Measurements from ENCODE around the gene TBPL1.
"Not testable (repeated sequence)": the region's sequence is repeated elsewhere in the genome, so short reads cannot be mapped to it uniquely, and the experiment has no call there.

The TBPL1 gene

GRCh38 chr6:133952815-133953633, at the start of gene TBPL1:
Gene TBPL1 (plus strand): TSS chr6:133953224. CDS start chr6:133980126, 26,902 bp downstream.
- peak; percentile 79 to 87 for DNase-seq (ENCODE audit: low read depth in 1 of 2, low spot score in 1 of 2)

GRCh38 chr6:133903855-133904254, 49.2 kb upstream of the TBPL1 start:
- DNase-seq (ENCODE audit: low read depth in 1 of 2, low spot score in 1 of 2) = no peak

- no peak for DNase-seq (ENCODE audit: low read depth in 1 of 2, low spot score in 1 of 2)
Observed at GRCh38 chr6:133906050-133906449, 47.0 kb upstream of the TBPL1 start.

GRCh38 chr6:133916650-133917151, 36.3 kb upstream of the TBPL1 start:
- DNase-seq (ENCODE audit: low read depth in 1 of 2, low spot score in 1 of 2) = peak; percentile 31 to 61

GRCh38 chr6:133917781-133918180, 35.2 kb upstream of the TBPL1 start:
- no peak for DNase-seq (ENCODE audit: low read depth in 1 of 2, low spot score in 1 of 2)

- DNase-seq (ENCODE audit: low read depth in 1 of 2, low spot score in 1 of 2) = no peak
Observed at GRCh38 chr6:133918208-133918930, 34.7 kb upstream of the TBPL1 start.

- DNase-seq (ENCODE audit: low read depth in 1 of 2, low spot score in 1 of 2) = no peak
Observed at GRCh38 chr6:133919362-133919761, 33.7 kb upstream of the TBPL1 start.

- peak; percentile 20 to 36 for DNase-seq (ENCODE audit: low read depth in 1 of 2, low spot score in 1 of 2)
Observed at GRCh38 chr6:133921249-133921859, 31.7 kb upstream of the TBPL1 start.

GRCh38 chr6:133923938-133924593, 29.0 kb upstream of the TBPL1 start:
- peak; percentile 5 to 6 for DNase-seq (ENCODE audit: low read depth in 1 of 2, low spot score in 1 of 2)

- DNase-seq (ENCODE audit: low read depth in 1 of 2, low spot score in 1 of 2) = not testable (repeated sequence)
Observed at GRCh38 chr6:133931221-133931620, 21.8 kb upstream of the TBPL1 start.

GRCh38 chr6:133936352-133936751, 16.7 kb upstream of the TBPL1 start:
- not testable (repeated sequence) for DNase-seq (ENCODE audit: low read depth in 1 of 2, low spot score in 1 of 2)

- no peak for DNase-seq (ENCODE audit: low read depth in 1 of 2, low spot score in 1 of 2)
Observed at GRCh38 chr6:133937909-133938308, 15.1 kb upstream of the TBPL1 start.

- no peak for DNase-seq (ENCODE audit: low read depth in 1 of 2, low spot score in 1 of 2)
Observed at GRCh38 chr6:133938533-133938932, 14.5 kb upstream of the TBPL1 start.

- DNase-seq (ENCODE audit: low read depth in 1 of 2, low spot score in 1 of 2) = no peak
Observed at GRCh38 chr6:133939778-133940667, 13.0 kb upstream of the TBPL1 start.

GRCh38 chr6:133945158-133945557, 7.9 kb upstream of the TBPL1 start:
- no peak for DNase-seq (ENCODE audit: low read depth in 1 of 2, low spot score in 1 of 2)

- DNase-seq (ENCODE audit: low read depth in 1 of 2, low spot score in 1 of 2) = no peak
Observed at GRCh38 chr6:133947302-133947900, 5.6 kb upstream of the TBPL1 start.

GRCh38 chr6:133948472-133948871, 4.6 kb upstream of the TBPL1 start:
- no peak for DNase-seq (ENCODE audit: low read depth in 1 of 2, low spot score in 1 of 2)

GRCh38 chr6:133951227-133951626, 1.8 kb upstream of the TBPL1 start:
- DNase-seq (ENCODE audit: low read depth in 1 of 2, low spot score in 1 of 2) = no peak

- peak; percentile 8 to 15 for DNase-seq (ENCODE audit: low read depth in 1 of 2, low spot score in 1 of 2)
Observed at GRCh38 chr6:133951881-133952814, 876 bp upstream of the TBPL1 start.
